ENCODE measurements around the gene BNC2.

- TF ChIP-seq POLR2AphosphoS5 (IDR thresholded peaks at IDR 0.05; ENCODE audit: low read depth, low read length) (no peak), POLR2A (IDR thresholded peaks at IDR 0.05; ENCODE audit: low read depth, low read length) (no peak), TAF1 (IDR thresholded peaks at IDR 0.05; ENCODE audit: borderline replicate concordance, low read depth, low read length) (no peak)
Observed at GRCh38 chr9:16421532-16421931, 448.9 kb downstream of the BNC2 start.

Data from GM12892 (cell line).